Subcutaneous adipose tissue (tissue), 4 donors: Measurements from ENCODE around the gene ZNF385C. TPM values are rescaled to one million over a fixed set of nuclear protein-coding genes. Genes with fewer than 3 reads are reported as not detected.

Experiments
- total RNA-seq, 4 donors: library from RNA; depleted of rRNA; stranded (reverse); fragments of >200 nt; gene quantifications; one replicate each; pipeline ENCODE4 v1.1.0, GENCODE V29; 2016
- TF ChIP-seq, protein P1 (sequence below): fragments of 450-650 bp; IDR thresholded peaks from one replicate; pipeline ENCODE4 v1.5.1; 2016; ENCODE audit warnings: low read depth, mild to moderate bottlenecking, control low read depth, antibody characterized with exemption, moderate library complexity

ZNF385C gene
- total RNA-seq, 4 donors from 2014 or later: 0.22 to 0.49 TPM; not detected in 2

DNA sequence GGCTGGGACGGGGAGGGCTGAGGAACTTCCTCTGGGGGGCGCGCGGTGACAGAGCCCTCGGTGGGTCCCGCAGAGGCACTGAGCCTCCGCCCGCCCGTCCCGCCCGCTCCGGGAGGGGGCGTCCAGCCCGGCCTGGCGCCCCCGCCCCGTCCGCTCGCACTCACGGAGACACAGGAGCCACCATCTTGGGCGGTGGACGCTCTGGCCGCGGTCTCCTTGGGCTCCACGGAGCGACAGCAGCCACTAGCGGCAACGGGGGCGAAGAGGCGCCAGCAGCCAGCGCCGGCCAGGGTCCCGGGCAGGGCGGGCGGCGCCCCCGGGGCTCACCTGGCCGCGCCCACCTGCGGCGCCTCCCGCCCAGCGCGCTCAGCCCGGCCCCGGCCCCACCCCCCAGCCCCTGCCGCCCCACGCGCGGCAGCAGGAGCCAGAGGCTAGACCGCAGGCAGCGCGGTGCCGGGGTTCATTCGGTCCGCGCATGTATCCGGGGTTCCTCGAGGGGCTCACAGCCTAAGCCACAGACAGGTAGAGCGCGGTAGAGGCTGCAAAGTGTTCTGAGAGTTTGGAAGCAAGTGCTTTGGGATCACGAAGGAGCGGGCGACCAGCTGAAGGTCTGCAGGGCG, 47.8 kb downstream of the ZNF385C start, which contains the start of gene C17orf113:
TSS of gene C17orf113 (minus strand) at position 209 of the 620 bp plus-strand sequence. CDS start 7,225 bp downstream, outside the sequence.
- TF ChIP-seq, protein P1, sequence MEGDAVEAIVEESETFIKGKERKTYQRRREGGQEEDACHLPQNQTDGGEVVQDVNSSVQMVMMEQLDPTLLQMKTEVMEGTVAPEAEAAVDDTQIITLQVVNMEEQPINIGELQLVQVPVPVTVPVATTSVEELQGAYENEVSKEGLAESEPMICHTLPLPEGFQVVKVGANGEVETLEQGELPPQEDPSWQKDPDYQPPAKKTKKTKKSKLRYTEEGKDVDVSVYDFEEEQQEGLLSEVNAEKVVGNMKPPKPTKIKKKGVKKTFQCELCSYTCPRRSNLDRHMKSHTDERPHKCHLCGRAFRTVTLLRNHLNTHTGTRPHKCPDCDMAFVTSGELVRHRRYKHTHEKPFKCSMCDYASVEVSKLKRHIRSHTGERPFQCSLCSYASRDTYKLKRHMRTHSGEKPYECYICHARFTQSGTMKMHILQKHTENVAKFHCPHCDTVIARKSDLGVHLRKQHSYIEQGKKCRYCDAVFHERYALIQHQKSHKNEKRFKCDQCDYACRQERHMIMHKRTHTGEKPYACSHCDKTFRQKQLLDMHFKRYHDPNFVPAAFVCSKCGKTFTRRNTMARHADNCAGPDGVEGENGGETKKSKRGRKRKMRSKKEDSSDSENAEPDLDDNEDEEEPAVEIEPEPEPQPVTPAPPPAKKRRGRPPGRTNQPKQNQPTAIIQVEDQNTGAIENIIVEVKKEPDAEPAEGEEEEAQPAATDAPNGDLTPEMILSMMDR: no peak

DNA sequence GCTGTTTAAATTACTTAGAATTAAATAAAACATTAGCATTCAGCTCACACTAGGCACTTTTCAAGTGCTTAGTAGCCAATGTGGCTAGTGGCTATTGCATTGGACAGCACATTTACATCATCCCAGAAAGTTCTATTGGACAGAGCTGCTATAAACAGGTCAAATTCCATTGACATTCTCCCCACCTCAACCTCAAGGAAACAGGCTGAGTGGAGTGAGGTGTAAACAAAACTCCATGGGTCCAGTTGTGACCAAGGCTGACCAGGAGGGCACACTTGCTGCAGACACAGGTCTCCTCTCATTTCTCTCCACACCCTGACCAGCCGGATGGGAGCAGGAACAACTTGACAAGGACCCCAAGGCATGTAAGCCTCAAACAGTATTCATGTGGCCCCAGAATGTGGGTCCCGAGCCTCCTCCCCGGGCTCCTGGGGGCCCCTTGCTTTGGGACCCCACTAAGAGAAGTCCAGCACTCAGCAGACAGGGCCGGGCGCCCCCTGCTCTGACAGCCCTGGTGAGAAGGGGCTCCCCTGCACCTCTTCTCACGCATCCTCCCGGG, 48.4 kb downstream of the ZNF385C start:
- TF ChIP-seq, protein P1: no peak

DNA sequence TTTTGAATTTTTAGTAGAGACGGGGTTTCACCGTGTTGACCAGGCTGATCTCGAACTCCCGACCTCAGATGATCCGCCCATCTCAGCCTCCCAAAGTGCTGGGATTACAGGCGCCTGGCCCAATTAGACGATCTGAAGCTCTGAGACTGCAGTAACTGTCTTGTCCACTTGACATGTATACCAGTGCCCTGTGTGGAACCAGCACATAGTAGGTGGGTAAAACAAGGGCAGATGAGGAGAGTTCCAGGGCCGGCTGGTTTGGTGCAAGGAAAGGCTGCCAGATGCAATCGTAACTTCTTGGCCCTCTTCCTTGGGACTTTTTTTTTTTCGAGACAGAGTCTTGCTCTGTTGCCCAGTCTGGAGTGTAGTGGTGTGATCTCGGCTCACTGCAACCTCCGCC, 50.9 kb downstream of the ZNF385C start:
- TF ChIP-seq, protein P1: no peak

DNA sequence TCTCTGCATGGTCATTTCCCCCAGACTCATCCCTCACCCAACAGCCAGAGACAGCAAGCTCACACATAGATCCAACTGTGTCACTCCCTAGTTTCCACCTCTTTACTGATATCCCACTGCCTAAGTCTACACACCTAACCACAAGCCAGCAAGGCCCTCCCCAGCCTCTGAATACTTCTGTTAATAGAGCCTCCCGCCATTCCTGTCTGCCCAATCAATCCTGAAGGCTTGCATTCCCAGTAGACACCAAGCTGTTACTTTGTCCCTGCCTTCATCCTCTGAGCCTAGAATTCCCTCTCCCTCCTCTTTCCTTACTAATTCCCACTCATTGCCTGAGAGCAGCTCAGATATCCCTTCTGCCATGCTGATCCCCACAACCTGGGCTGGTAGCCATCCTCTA, 52.6 kb downstream of the ZNF385C start:
- TF ChIP-seq, protein P1: no peak

DNA sequence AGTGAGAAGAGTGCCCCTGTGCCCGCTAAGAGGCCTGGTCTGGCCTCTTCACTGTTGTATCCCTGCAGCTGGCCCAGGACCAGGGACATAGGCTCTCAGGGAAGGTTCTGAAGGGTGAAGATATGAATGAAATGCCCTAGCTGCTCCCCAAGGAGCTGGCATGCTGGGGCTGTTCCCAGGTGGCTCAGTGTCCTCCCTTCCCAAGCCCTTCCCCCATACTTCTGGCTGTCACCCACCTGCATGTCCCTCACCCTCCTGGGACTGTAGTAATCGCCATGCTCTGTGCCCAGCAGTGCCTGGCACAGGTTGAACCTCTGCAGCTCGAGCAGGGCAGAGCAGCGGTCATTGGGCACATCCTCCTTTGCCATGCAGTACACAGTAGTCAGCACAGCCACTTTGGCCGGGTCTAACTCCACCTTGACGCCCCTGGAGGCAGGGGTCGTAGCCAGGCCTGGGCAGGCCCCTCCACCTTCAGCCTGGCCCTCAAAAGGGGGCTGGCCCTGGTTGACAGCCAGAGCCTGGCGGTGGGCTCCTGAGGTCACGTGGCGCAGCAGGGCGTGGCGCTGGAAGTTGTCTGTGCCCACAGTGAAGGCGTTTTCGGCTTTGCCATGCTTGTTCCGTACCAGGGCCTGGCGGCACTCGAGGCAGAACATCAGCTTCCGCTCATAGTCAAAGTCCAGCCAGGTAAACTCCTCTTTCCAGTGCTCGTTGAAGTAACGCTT, 55.5 kb downstream of the ZNF385C start:
- TF ChIP-seq, protein P1: no peak

DNA sequence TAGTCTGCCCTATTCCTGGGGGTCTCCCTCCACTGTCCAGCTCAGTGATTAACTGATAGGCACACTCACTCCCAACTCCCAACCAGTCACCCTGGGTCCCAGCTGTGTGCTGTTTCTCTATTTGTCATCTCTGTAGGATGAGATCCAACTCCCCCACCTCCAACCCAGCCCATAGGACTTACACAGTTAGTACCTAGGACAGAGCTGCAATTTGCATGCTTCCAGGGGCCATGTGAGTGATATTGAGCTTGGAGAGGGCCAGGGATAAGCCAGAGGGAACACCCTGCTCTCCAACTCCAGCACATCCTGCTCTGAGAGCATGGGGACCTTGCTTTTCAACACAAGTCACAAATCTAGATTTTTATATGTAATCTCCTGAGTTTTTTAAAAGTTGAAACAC, 56.7 kb downstream of the ZNF385C start:
- TF ChIP-seq, protein P1: no peak

DNA sequence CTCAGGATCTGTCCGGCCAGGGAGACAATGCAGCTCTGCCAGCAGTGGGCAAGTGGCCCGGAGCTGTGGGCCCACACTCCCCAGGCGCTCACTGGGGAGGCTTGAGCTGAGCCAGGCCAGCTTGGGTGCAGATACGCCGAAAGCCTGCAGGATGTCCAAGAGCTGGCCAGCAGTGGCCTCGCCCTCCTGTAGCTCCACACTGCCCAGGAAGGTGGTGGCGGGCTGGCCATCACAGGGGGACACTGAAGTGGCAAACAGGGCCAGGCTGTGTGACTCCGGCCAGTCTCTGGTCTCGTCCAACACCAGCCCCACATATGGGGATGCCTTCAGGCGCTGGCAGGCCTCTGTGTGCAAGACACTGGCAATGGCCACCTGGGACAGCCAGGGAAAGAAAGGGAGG, 57.5 kb downstream of the ZNF385C start:
- TF ChIP-seq, protein P1: no peak
